Panc1 (cell line): ENCODE data around the gene NEK6. TPM values are rescaled to one million over a fixed set of nuclear protein-coding genes. Genes with fewer than 3 reads are reported as not detected.

Experiments used
- ATAC-seq: fragments of 200-7000 bp; cut with Tn5 transposase; 2 replicates; pipeline ENCODE4 v1.9.1; 2020; ENCODE audit warnings: mild to moderate bottlenecking, moderate library complexity
- BruUV-seq: library from RNA; stranded (reverse); fragments of 400-500 nt; replicated peaks from 2 replicates; lab custom pipeline; 2021; lab: Mats Ljungman, UMichigan
- CTCF ChIA-PET: fragments of 300-600 bp; sonication (Branson Sonifier 250); formaldehyde crosslinking; loops from one replicate; lab custom pipeline; 2022; ENCODE audit warnings: antibody characterized with exemption; lab: Charles Lee
- POLR2A ChIA-PET: fragments of 300-600 bp; sonication (Branson Sonifier 250); formaldehyde crosslinking; loops from one replicate; lab custom pipeline; 2022; ENCODE audit warnings: antibody characterized with exemption; lab: Charles Lee
- DNase-seq: peaks from one replicate; pipeline ENCODE4 v3.0.0-alpha.2; 2010; ENCODE audit warnings: low read depth, low spot score
- H3K27ac ChIP-seq: 2 replicates; pipeline ENCODE4 v1.5.1; 2011; ENCODE audit warnings: mild to moderate bottlenecking, low read length, inconsistent platforms
- H3K27me3 ChIP-seq: fragments of 200-500 bp; sonication (Bioruptor generic); 2 replicates; pipeline ENCODE4 v1.6.0; 2014; ENCODE audit warnings: low read length, inconsistent platforms; ENCODE audit not compliant: control insufficient read depth, insufficient read depth
- H3K36me3 ChIP-seq: fragments of 200-500 bp; sonication (Bioruptor generic); 2 replicates; pipeline ENCODE4 v1.5.1; 2014; ENCODE audit warnings: inconsistent platforms, mild to moderate bottlenecking, low read length, moderate library complexity; ENCODE audit not compliant: control insufficient read depth, insufficient read depth
- H3K4me1 ChIP-seq: 2 replicates; pipeline ENCODE4 v1.5.1; 2011; ENCODE audit warnings: inconsistent platforms, mild to moderate bottlenecking, low read length, moderate library complexity; ENCODE audit not compliant: control insufficient read depth, insufficient read depth
- H3K4me3 ChIP-seq, 2 experiments: 2 replicates each; pipeline ENCODE4 v1.5.1; 2011 to 2012; ENCODE audit warnings: low read depth in 2 of 2, low read length in 2 of 2, mild to moderate bottlenecking in 2 of 2, inconsistent platforms in 1 of 2, moderate library complexity in 1 of 2
- H3K9me3 ChIP-seq: fragments of 200-500 bp; sonication (Bioruptor generic); 2 replicates; pipeline ENCODE4 v1.5.1; 2014; ENCODE audit warnings: low read depth, mild to moderate bottlenecking, inconsistent platforms, low read length, moderate library complexity; ENCODE audit not compliant: control insufficient read depth, insufficient read depth
- CTCF ChIP-seq: fragments of 450-650 bp; IDR thresholded peaks from 2 replicates; pipeline ENCODE4 v1.5.1; 2017; ENCODE audit warnings: mild to moderate bottlenecking
- POLR2AphosphoS5 ChIP-seq: IDR thresholded peaks from 2 replicates; pipeline ENCODE4 v1.6.1; 2012; ENCODE audit warnings: mild to moderate bottlenecking, low read depth, low read length, moderate library complexity
- SIN3A ChIP-seq: IDR thresholded peaks from 2 replicates; pipeline ENCODE4 v1.6.1; 2012; ENCODE audit warnings: low read depth, mild to moderate bottlenecking, low read length, moderate library complexity, borderline replicate concordance; ENCODE audit not compliant: insufficient read depth
- TCF7L2 ChIP-seq: IDR thresholded peaks from 2 replicates; pipeline ENCODE4 v1.6.1; 2011; ENCODE audit warnings: mild to moderate bottlenecking, low read depth, low read length, inconsistent platforms
- in situ Hi-C: cut with HindIII; loops from 2 replicates; pipeline ENCODE4 v1.10.0; 2016; ENCODE audit warnings: low sequenced_read_pairs, low pct_unique_long_range_greater_than_20kb
- intact Hi-C: fragments of 100-400 bp; cut with micrococcal nuclease; formaldehyde crosslinking; loops from one replicate; pipeline ENCODE4 v1.10.0; 2022; ENCODE audit not compliant: unreplicated experiment
- total RNA-seq: library from RNA; stranded (reverse); gene quantifications from one replicate; pipeline ENCODE4 v1.2.1, GENCODE V29; 2021; ENCODE audit not compliant: unreplicated experiment
- TF ChIP-seq, protein P1 (sequence below), 2 experiments: IDR thresholded peaks; 2 replicates each; pipeline ENCODE4 v1.6.1; 2011 to 2012; ENCODE audit warnings: low read depth in 2 of 2, control low read depth in 1 of 2, low read length in 1 of 2, mild to moderate bottlenecking in 1 of 2, moderate library complexity in 1 of 2; ENCODE audit not compliant: insufficient read depth in 1 of 2

Gene NEK6
- total RNA-seq, 1 experiment from 2014 or later = 56.3 TPM

GRCh38 chr9:124373386-124373785 lies 115.6 kb downstream of the NEK6 start:
- Histone ChIP-seq H3K27me3 (no peaks in the 10 kb centered on the region), H3K9me3 (no peaks in the 10 kb centered on the region), H3K27ac (no peak overlapping the region), H3K36me3 (peaks cover 3% of the 10 kb centered on the region), H3K4me1 (peaks cover 7% of the 10 kb centered on the region), H3K4me3 (no peak overlapping the region)
- intact Hi-C loops (no loop called here), in situ Hi-C loops (no loop called here)
- TF ChIP-seq POLR2AphosphoS5 = no peak
- no peak for TF ChIP-seq SIN3A
- no peak for TF ChIP-seq CTCF
- TF ChIP-seq TCF7L2 = no peak
- TF ChIP-seq, protein P1, sequence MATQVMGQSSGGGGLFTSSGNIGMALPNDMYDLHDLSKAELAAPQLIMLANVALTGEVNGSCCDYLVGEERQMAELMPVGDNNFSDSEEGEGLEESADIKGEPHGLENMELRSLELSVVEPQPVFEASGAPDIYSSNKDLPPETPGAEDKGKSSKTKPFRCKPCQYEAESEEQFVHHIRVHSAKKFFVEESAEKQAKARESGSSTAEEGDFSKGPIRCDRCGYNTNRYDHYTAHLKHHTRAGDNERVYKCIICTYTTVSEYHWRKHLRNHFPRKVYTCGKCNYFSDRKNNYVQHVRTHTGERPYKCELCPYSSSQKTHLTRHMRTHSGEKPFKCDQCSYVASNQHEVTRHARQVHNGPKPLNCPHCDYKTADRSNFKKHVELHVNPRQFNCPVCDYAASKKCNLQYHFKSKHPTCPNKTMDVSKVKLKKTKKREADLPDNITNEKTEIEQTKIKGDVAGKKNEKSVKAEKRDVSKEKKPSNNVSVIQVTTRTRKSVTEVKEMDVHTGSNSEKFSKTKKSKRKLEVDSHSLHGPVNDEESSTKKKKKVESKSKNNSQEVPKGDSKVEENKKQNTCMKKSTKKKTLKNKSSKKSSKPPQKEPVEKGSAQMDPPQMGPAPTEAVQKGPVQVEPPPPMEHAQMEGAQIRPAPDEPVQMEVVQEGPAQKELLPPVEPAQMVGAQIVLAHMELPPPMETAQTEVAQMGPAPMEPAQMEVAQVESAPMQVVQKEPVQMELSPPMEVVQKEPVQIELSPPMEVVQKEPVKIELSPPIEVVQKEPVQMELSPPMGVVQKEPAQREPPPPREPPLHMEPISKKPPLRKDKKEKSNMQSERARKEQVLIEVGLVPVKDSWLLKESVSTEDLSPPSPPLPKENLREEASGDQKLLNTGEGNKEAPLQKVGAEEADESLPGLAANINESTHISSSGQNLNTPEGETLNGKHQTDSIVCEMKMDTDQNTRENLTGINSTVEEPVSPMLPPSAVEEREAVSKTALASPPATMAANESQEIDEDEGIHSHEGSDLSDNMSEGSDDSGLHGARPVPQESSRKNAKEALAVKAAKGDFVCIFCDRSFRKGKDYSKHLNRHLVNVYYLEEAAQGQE (IDR thresholded peaks at IDR 0.05; ENCODE audit: insufficient read depth in 1 of 2, low read depth in 2 of 2, low read length in 1 of 2) = no peak
- ChIA-PET POLR2A (no interaction called here), CTCF (no interaction called here)
- no peak for DNase-seq
- BruUV-seq = no TSS peak
- ATAC-seq = no peak

DNA sequence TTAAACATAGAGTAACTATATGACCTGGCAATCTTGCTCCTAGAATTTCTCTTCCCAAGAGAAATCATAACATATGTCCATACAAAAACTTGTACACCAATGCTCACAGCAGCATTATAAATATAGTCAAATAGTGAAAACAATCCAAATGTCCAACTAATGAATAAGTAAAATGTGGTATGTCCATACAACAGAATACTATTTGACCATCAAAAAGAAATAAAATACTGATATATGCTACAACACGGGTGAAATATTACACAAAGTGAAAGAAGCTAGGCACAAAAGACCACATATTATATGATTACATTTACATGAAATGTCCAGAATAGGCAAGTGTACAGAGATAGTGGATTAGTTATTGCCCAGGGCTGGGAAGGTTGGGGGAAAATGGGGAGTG lies 116.1 kb downstream of the NEK6 start:
- no peak overlapping the region for H3K4me3 ChIP-seq
- no peak for TF ChIP-seq CTCF

GRCh38 chr9:124375726-124376125 lies 118.0 kb downstream of the NEK6 start:
- H3K4me3 ChIP-seq = no peak overlapping the region
- no peaks in the 10 kb centered on the region for H3K9me3 ChIP-seq
- no peak overlapping the region for H3K27ac ChIP-seq
- DNase-seq (no peak), ATAC-seq (no peak)
- CTCF ChIA-PET = no interaction called here
- no peaks in the 10 kb centered on the region for H3K27me3 ChIP-seq
- TF ChIP-seq POLR2AphosphoS5 (no peak), SIN3A (no peak), CTCF (no peak), TCF7L2 (no peak)
- TF ChIP-seq, protein P1 (IDR thresholded peaks at IDR 0.05; ENCODE audit: insufficient read depth in 1 of 2, low read depth in 2 of 2, low read length in 1 of 2) = no peak
- peaks cover 3% of the 10 kb centered on the region for H3K36me3 ChIP-seq
- in situ Hi-C loops = no loop called here
- POLR2A ChIA-PET = no interaction called here
- BruUV-seq = no TSS peak
- intact Hi-C loops = no loop called here
- H3K4me1 ChIP-seq = no peaks in the 10 kb centered on the region

More for the DNA sequence above, 116.1 kb downstream of the NEK6 start:
- CTCF ChIA-PET = no interaction called here
- POLR2A ChIA-PET = no interaction called here
- Histone ChIP-seq H3K36me3 (peaks cover 3% of the 10 kb centered on the region), H3K9me3 (no peaks in the 10 kb centered on the region), H3K27ac (no peak overlapping the region), H3K27me3 (no peaks in the 10 kb centered on the region), H3K4me1 (peaks cover 4% of the 10 kb centered on the region)
- intact Hi-C loops = no loop called here
- ATAC-seq (no peak), DNase-seq (no peak)
- no TSS peak for BruUV-seq
- in situ Hi-C loops = no loop called here
